ENCODE results near the gene HIC2. TPM values are rescaled to one million over a fixed set of nuclear protein-coding genes. Genes with fewer than 3 reads are reported as not detected.
A peak's percentile ranks its signal among the peaks of the same experiment; 100 is the strongest.

The HIC2 gene
- total and polyA plus RNA-seq, 9 of the 15 experiments (the other 6 are each of a cell fraction or from before 2014, with no cell fraction given): 1.7 to 117 (median 35.5) TPM

DNA sequence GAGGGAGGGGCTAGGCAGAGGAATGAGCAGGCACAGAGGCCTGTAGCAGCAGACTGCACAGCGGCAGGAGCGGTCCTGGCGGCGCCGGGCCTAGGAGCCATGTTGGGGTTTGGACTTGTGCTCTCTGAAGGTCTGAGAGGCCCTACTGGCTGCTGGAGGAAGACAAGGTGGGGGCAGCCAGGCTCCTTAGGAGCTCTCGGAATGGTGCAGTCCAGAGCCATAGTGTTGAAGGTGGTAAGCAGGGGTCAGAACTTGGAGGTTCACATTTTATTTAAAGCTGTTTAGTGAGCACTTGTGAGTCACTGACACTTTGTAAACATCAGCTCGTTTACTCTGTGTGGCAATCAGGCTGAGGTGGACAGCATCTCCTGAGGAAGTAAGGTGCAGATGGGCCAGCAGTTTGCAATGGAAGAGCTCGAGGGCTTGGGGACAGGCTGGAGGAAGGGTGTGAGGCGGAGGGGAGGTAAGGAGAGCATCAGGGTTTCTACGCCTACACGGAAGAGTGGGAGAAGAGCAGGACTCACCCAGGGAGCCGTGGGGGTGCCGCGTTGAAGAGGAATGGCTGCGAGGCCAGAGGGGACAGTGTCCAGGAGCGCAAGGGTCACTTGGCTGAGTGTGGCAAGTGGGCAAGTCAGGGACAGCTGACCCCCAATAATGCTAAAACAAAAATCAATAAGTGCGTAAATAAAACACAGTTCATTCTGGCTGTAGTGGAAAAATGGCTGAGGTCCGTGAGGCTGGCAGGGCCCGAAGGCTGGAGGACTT, 40.0 kb downstream of the HIC2 start (continued):
- peak; percentile 76; the same call in 1 of the 2 replicates for TF ChIP-seq SMARCE1 (IDR thresholded peaks at IDR 0.05)
- TF ChIP-seq BCOR (IDR thresholded peaks at IDR 0.05): no peak
- no peak for TF ChIP-seq MYC (IDR thresholded peaks at IDR 0.05; ENCODE audit: low read depth, low read length)
- TF ChIP-seq MYC (CRISPR knock-in tag; IDR thresholded peaks at IDR 0.05; ENCODE audit: borderline replicate concordance, low read depth): peak; percentile 63; the same call in 1 of the 2 replicates
- peak; percentile 37; the same call in 1 of the 2 replicates for TF ChIP-seq POLR2G (IDR thresholded peaks at IDR 0.05; ENCODE audit: low read depth, low read length)
- TF ChIP-seq, protein P1, sequence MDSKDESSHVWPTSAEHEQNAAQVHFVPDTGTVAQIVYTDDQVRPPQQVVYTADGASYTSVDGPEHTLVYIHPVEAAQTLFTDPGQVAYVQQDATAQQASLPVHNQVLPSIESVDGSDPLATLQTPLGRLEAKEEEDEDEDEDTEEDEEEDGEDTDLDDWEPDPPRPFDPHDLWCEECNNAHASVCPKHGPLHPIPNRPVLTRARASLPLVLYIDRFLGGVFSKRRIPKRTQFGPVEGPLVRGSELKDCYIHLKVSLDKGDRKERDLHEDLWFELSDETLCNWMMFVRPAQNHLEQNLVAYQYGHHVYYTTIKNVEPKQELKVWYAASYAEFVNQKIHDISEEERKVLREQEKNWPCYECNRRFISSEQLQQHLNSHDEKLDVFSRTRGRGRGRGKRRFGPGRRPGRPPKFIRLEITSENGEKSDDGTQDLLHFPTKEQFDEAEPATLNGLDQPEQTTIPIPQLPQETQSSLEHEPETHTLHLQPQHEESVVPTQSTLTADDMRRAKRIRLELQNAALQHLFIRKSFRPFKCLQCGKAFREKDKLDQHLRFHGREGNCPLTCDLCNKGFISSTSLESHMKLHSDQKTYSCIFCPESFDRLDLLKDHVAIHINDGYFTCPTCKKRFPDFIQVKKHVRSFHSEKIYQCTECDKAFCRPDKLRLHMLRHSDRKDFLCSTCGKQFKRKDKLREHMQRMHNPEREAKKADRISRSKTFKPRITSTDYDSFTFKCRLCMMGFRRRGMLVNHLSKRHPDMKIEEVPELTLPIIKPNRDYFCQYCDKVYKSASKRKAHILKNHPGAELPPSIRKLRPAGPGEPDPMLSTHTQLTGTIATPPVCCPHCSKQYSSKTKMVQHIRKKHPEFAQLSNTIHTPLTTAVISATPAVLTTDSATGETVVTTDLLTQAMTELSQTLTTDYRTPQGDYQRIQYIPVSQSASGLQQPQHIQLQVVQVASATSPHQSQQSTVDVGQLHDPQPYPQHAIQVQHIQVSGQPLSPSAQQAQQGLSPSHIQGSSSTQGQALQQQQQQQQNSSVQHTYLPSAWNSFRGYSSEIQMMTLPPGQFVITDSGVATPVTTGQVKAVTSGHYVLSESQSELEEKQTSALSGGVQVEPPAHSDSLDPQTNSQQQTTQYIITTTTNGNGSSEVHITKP (IDR thresholded peaks at IDR 0.05; ENCODE audit: partially characterized antibody): peak; percentile 82
- no peak for TF ChIP-seq ZNF780A (CRISPR knock-in tag; IDR thresholded peaks at IDR 0.05)
- no peak for TF ChIP-seq HNRNPLL (IDR thresholded peaks at IDR 0.05; ENCODE audit: low read depth, low read length, poor library complexity, severe bottlenecking)
- TF ChIP-seq, protein P2, sequence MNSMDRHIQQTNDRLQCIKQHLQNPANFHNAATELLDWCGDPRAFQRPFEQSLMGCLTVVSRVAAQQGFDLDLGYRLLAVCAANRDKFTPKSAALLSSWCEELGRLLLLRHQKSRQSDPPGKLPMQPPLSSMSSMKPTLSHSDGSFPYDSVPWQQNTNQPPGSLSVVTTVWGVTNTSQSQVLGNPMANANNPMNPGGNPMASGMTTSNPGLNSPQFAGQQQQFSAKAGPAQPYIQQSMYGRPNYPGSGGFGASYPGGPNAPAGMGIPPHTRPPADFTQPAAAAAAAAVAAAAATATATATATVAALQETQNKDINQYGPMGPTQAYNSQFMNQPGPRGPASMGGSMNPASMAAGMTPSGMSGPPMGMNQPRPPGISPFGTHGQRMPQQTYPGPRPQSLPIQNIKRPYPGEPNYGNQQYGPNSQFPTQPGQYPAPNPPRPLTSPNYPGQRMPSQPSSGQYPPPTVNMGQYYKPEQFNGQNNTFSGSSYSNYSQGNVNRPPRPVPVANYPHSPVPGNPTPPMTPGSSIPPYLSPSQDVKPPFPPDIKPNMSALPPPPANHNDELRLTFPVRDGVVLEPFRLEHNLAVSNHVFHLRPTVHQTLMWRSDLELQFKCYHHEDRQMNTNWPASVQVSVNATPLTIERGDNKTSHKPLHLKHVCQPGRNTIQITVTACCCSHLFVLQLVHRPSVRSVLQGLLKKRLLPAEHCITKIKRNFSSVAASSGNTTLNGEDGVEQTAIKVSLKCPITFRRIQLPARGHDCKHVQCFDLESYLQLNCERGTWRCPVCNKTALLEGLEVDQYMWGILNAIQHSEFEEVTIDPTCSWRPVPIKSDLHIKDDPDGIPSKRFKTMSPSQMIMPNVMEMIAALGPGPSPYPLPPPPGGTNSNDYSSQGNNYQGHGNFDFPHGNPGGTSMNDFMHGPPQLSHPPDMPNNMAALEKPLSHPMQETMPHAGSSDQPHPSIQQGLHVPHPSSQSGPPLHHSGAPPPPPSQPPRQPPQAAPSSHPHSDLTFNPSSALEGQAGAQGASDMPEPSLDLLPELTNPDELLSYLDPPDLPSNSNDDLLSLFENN (IDR thresholded peaks at IDR 0.05; ENCODE audit: low read depth in 2 of 2, low read length in 2 of 2): no peak
- TF ChIP-seq, protein P3, sequence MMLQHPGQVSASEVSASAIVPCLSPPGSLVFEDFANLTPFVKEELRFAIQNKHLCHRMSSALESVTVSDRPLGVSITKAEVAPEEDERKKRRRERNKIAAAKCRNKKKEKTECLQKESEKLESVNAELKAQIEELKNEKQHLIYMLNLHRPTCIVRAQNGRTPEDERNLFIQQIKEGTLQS (IDR thresholded peaks at IDR 0.05): no peak
- TF ChIP-seq, protein P3 (CRISPR knock-in tag; conservative IDR thresholded peaks at IDR 0.05): no peak
- TF ChIP-seq CEBPB (tag; IDR thresholded peaks at IDR 0.05): peak; percentile 71; the same call in 1 of the 2 replicates
- no peak for TF ChIP-seq TEAD4 (IDR thresholded peaks at IDR 0.05; ENCODE audit: low read length)
- TF ChIP-seq TEAD4 (CRISPR knock-in tag; IDR thresholded peaks at IDR 0.05; ENCODE audit: borderline replicate concordance): peak; percentile 71; the same call in 1 of the 2 replicates
- 0 out of 2 replicates have a peak, but pooled peaks have one; percentile 28 for TF ChIP-seq FOSL1 (tag; conservative IDR thresholded peaks at IDR 0.05)
- TF ChIP-seq ARNT (IDR thresholded peaks at IDR 0.05): no peak
- TF ChIP-seq IRF2 (CRISPR knock-in tag; IDR thresholded peaks at IDR 0.05): peak; percentile 56; the same call in 1 of the 2 replicates
- TF ChIP-seq, protein P4, sequence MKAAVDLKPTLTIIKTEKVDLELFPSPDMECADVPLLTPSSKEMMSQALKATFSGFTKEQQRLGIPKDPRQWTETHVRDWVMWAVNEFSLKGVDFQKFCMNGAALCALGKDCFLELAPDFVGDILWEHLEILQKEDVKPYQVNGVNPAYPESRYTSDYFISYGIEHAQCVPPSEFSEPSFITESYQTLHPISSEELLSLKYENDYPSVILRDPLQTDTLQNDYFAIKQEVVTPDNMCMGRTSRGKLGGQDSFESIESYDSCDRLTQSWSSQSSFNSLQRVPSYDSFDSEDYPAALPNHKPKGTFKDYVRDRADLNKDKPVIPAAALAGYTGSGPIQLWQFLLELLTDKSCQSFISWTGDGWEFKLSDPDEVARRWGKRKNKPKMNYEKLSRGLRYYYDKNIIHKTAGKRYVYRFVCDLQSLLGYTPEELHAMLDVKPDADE (conservative IDR thresholded peaks at IDR 0.05; ENCODE audit: control insufficient read depth, low read depth, low read length): 0 out of 2 replicates have a peak, but pooled peaks have one; percentile 22

Data from K562 (cell line).